ENCODE data around the gene ATP9B. TPM values are rescaled to one million over a fixed set of nuclear protein-coding genes. Genes with fewer than 3 reads are reported as not detected.

ATP9B gene
- total RNA-seq, 1 donor = 29.3 TPM

- Histone ChIP-seq H2AFZ (ENCODE audit: low read length) (no peak overlapping the region), H3K9me3 (ENCODE audit: low read depth, low read length) (no peaks in the 10 kb centered on the region), H3K27me3 (ENCODE audit: insufficient read depth, low read length) (no peaks in the 10 kb centered on the region), H4K20me1 (ENCODE audit: insufficient read depth, low read length) (no peaks in the 10 kb centered on the region), H3K36me3 (ENCODE audit: insufficient read depth, low read length) (no peaks in the 10 kb centered on the region), H3K4me2 (ENCODE audit: insufficient read depth, low read length) (no peak overlapping the region), H3K27ac (ENCODE audit: low read depth, low read length) (no peak overlapping the region), H3K79me2 (ENCODE audit: insufficient read depth, low read length) (no peaks in the 10 kb centered on the region), H3K4me1 (ENCODE audit: insufficient read depth, low read length) (peaks cover 10% of the 10 kb centered on the region), H3K4me3 (ENCODE audit: insufficient read depth, low read length) (no peak overlapping the region)
- no peak for TF ChIP-seq CTCF (IDR thresholded peaks at IDR 0.05; ENCODE audit: extremely low read depth, low read depth, low read length)
- no peak for DNase-seq (ENCODE audit: insufficient read length, low spot score, missing footprints)
Observed at GRCh38 chr18:79367989-79368388, 298.8 kb downstream of the ATP9B start.

- H3K79me2 ChIP-seq (ENCODE audit: insufficient read depth, low read length) = no peaks in the 10 kb centered on the region
- H3K27ac ChIP-seq (ENCODE audit: low read depth, low read length) = no peak overlapping the region
- H3K36me3 ChIP-seq (ENCODE audit: insufficient read depth, low read length) = no peaks in the 10 kb centered on the region
- no peak overlapping the region for H2AFZ ChIP-seq (ENCODE audit: low read length)
- H3K27me3 ChIP-seq (ENCODE audit: insufficient read depth, low read length) = no peaks in the 10 kb centered on the region
- H4K20me1 ChIP-seq (ENCODE audit: insufficient read depth, low read length) = no peaks in the 10 kb centered on the region
- no peak overlapping the region for H3K4me2 ChIP-seq (ENCODE audit: insufficient read depth, low read length)
- H3K4me1 ChIP-seq (ENCODE audit: insufficient read depth, low read length) = peaks cover 10% of the 10 kb centered on the region
- H3K4me3 ChIP-seq (ENCODE audit: insufficient read depth, low read length) = no peak overlapping the region
- no peak for TF ChIP-seq CTCF (IDR thresholded peaks at IDR 0.05; ENCODE audit: extremely low read depth, low read depth, low read length)
- no peaks in the 10 kb centered on the region for H3K9me3 ChIP-seq (ENCODE audit: low read depth, low read length)
- DNase-seq (ENCODE audit: insufficient read length, low spot score, missing footprints) = no peak
Observed at GRCh38 chr18:79368681-79369080, 299.5 kb downstream of the ATP9B start.

- Histone ChIP-seq H3K36me3 (ENCODE audit: insufficient read depth, low read length) (no peaks in the 10 kb centered on the region), H2AFZ (ENCODE audit: low read length) (no peak overlapping the region), H3K27me3 (ENCODE audit: insufficient read depth, low read length) (no peaks in the 10 kb centered on the region), H3K27ac (ENCODE audit: low read depth, low read length) (no peak overlapping the region), H3K4me1 (ENCODE audit: insufficient read depth, low read length) (peaks cover under 1% of the 10 kb centered on the region), H3K4me2 (ENCODE audit: insufficient read depth, low read length) (no peak overlapping the region), H3K79me2 (ENCODE audit: insufficient read depth, low read length) (no peaks in the 10 kb centered on the region), H4K20me1 (ENCODE audit: insufficient read depth, low read length) (no peaks in the 10 kb centered on the region), H3K9me3 (ENCODE audit: low read depth, low read length) (no peaks in the 10 kb centered on the region), H3K4me3 (ENCODE audit: insufficient read depth, low read length) (no peak overlapping the region)
- DNase-seq (ENCODE audit: insufficient read length, low spot score, missing footprints) = no peak
- TF ChIP-seq CTCF (IDR thresholded peaks at IDR 0.05; ENCODE audit: extremely low read depth, low read depth, low read length) = no peak
Observed at GRCh38 chr18:79371561-79372121, 302.4 kb downstream of the ATP9B start.

DNA sequence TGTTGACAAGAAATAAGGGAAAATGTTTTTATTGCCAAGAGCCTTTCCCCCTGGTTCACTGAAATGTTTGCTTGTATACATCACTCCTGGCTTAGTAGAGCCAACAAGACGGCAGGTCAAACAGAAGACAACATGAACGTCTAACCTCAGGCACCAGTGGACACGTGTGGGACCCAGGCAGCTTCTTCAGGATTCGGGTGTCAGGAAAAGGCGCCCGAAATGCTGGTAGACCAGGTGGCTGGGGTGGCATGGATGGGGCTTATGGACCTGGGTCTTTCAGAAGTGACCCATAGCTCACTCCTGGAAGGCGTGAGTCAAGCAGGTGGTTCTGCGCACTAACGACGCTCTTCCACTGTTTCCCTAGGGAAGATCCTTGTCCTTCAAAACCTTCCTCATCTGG is 303.3 kb downstream of the ATP9B start:
- Histone ChIP-seq H3K27ac (ENCODE audit: low read depth, low read length) (no peak overlapping the region), H3K27me3 (ENCODE audit: insufficient read depth, low read length) (no peaks in the 10 kb centered on the region), H3K4me1 (ENCODE audit: insufficient read depth, low read length) (no peaks in the 10 kb centered on the region), H3K36me3 (ENCODE audit: insufficient read depth, low read length) (no peaks in the 10 kb centered on the region), H3K4me2 (ENCODE audit: insufficient read depth, low read length) (no peak overlapping the region), H2AFZ (ENCODE audit: low read length) (no peak overlapping the region), H3K79me2 (ENCODE audit: insufficient read depth, low read length) (no peaks in the 10 kb centered on the region), H3K4me3 (ENCODE audit: insufficient read depth, low read length) (no peak overlapping the region), H3K9me3 (ENCODE audit: low read depth, low read length) (no peaks in the 10 kb centered on the region), H4K20me1 (ENCODE audit: insufficient read depth, low read length) (no peaks in the 10 kb centered on the region)
- TF ChIP-seq CTCF (IDR thresholded peaks at IDR 0.05; ENCODE audit: extremely low read depth, low read depth, low read length) = no peak
- no peak for DNase-seq (ENCODE audit: insufficient read length, low spot score, missing footprints)

All from osteoblast (primary cell).